ENCODE results near the gene ANKRD22. TPM values are rescaled to one million over a fixed set of nuclear protein-coding genes. Genes with fewer than 3 reads are reported as not detected.

The ANKRD22 gene
- total and polyA plus RNA-seq, 2 of the 8 experiments (the other 6 are each of a cell fraction or from before 2014, with no cell fraction given), result 0.68 TPM; not detected in 1

DNA sequence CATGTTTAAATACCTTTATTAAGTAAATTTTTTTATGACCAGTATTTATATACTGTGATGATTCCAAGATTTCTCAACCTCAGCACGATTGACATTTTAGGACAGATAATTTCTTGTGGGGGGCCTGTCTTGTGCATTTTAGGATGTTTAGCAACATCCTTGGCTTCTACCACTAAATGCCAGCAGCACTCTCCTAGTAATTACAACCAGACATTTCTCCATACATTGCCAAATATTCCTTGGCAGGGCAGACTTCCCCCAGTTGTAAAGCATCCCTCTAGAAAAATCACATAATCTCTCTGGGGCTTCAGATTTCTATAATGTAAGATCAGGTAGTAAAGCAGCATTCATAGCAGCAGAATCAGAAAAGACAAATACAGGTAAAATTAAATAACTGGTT, 56.9 kb downstream of the ANKRD22 start:
- H2BK20ac ChIP-seq (ENCODE audit: low read length), result no peak overlapping the region
- no peaks in the 10 kb centered on the region for H3K27me3 ChIP-seq (replicated peaks in 1 of 4; ENCODE audit: control insufficient read depth in 3 of 4, extremely low read depth in 1 of 4, insufficient read depth in 3 of 4, low read length in 3 of 4)
- no peak overlapping the region for H3K9ac ChIP-seq (replicated peaks in 1 of 4; ENCODE audit: extremely low read depth in 1 of 4, low read depth in 3 of 4, low read length in 3 of 4)
- H3K4me1 ChIP-seq (replicated peaks in 1 of 4; ENCODE audit: control insufficient read depth in 3 of 4, insufficient read depth in 4 of 4, low read length in 3 of 4), result no peaks in the 10 kb centered on the region
- no peak overlapping the region for H4K91ac ChIP-seq (replicated peaks; ENCODE audit: insufficient read length, low read length)
- FAIRE-seq (no peak), DNase-seq (ENCODE audit: low read depth in 1 of 2, low spot score in 2 of 2) (no peak)
- H3K36me3 ChIP-seq (ENCODE audit: control insufficient read depth in 2 of 4, insufficient read depth in 4 of 4, low read length in 3 of 4), result no peaks in the 10 kb centered on the region
- no peak overlapping the region for H3K14ac ChIP-seq (ENCODE audit: insufficient read length)
- no peak overlapping the region for H2AK5ac ChIP-seq (ENCODE audit: low read depth, low read length)
- no peaks in the 10 kb centered on the region for H3K9me3 ChIP-seq (ENCODE audit: insufficient read depth in 2 of 2, low read depth in 1 of 2, low read length in 1 of 2)
- H3K23ac ChIP-seq (ENCODE audit: insufficient read length), result no peak overlapping the region
- WGBS, 2 experiments (ENCODE audit: extremely low coverage in 1 of 2, insufficient coverage in 1 of 2, insufficient read length in 1 of 2, insufficient replicate concordance in 2 of 2, low coverage in 1 of 2, low lambda C conversion rate in 2 of 2, missing lambda C conversion rate in 1 of 2), result 95% methylated on average over 1 of the region's 1 CpG; no CpG with 5 or more reads in 1 of the 2 experiments
- no peak overlapping the region for H2BK5ac ChIP-seq (ENCODE audit: low read depth, low read length)
- H2BK120ac ChIP-seq (replicated peaks; ENCODE audit: low read depth, low read length), result no peak overlapping the region
- H3K23me2 ChIP-seq (ENCODE audit: low read depth, low read length), result no peaks in the 10 kb centered on the region
- no peak overlapping the region for H3K56ac ChIP-seq (replicated peaks; ENCODE audit: insufficient read length, low read depth, low read length)
- H3K4me2 ChIP-seq (ENCODE audit: insufficient read depth in 1 of 2, low read depth in 2 of 2, low read length in 2 of 2), result no peak overlapping the region
- no peak overlapping the region for H3K4ac ChIP-seq (replicated peaks; ENCODE audit: insufficient read length, low read depth, low read length)
- H3K79me2 ChIP-seq (ENCODE audit: control insufficient read depth in 1 of 2, insufficient read depth in 2 of 2, low read length in 2 of 2), result no peaks in the 10 kb centered on the region
- H2AFZ ChIP-seq (ENCODE audit: low read length), result no peak overlapping the region
- no peak overlapping the region for H3K4me3 ChIP-seq (ENCODE audit: extremely low read depth in 1 of 4, insufficient read depth in 2 of 4, low read depth in 3 of 4, low read length in 4 of 4)
- H3K18ac ChIP-seq (ENCODE audit: extremely low read depth, low read length), result no peak overlapping the region
- no peak overlapping the region for H4K8ac ChIP-seq (ENCODE audit: extremely low read depth, insufficient read depth, low read length)
- no peak overlapping the region for H4K5ac ChIP-seq (ENCODE audit: insufficient read length, low read depth, low read length)
- POLR2A ChIA-PET (ENCODE audit: partially characterized antibody), result no interaction called here
- H3K27ac ChIP-seq (ENCODE audit: low read depth, low read length), result no peak overlapping the region
- H3K79me1 ChIP-seq (ENCODE audit: low read depth, low read length), result no peaks in the 10 kb centered on the region
- no peak overlapping the region for H2BK12ac ChIP-seq (ENCODE audit: low read depth, low read length)
- CTCF ChIA-PET (ENCODE audit: partially characterized antibody), result interaction anchor here (1.0 to 1.4 kb wide), 3 partner anchors 15 to 138 kb away, joined by 3 to 5 read pairs (median 3); no protein-coding TSS in a partner anchor
- no peaks in the 10 kb centered on the region for H4K20me1 ChIP-seq (replicated peaks in 1 of 2; ENCODE audit: control insufficient read depth in 1 of 2, insufficient read depth in 2 of 2, low read length in 2 of 2)
- no peak overlapping the region for H2BK15ac ChIP-seq (ENCODE audit: low read length)
- no peak for TF ChIP-seq SUZ12 (IDR thresholded peaks at IDR 0.05; ENCODE audit: low read length)
- no peak for TF ChIP-seq TAF7 (optimal IDR thresholded peaks at IDR 0.05; ENCODE audit: borderline replicate concordance, low read depth, low read length)
- no peak for TF ChIP-seq KDM4A (IDR thresholded peaks at IDR 0.05; ENCODE audit: low read depth, low read length, severe bottlenecking)
- no peak for TF ChIP-seq EGR1 (IDR thresholded peaks at IDR 0.05; ENCODE audit: borderline replicate concordance, low read depth, low read length)
- TF ChIP-seq SP4 (IDR thresholded peaks at IDR 0.05; ENCODE audit: low read length), result no peak
- TF ChIP-seq, protein P1, sequence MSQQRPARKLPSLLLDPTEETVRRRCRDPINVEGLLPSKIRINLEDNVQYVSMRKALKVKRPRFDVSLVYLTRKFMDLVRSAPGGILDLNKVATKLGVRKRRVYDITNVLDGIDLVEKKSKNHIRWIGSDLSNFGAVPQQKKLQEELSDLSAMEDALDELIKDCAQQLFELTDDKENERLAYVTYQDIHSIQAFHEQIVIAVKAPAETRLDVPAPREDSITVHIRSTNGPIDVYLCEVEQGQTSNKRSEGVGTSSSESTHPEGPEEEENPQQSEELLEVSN (IDR thresholded peaks at IDR 0.05), result no peak
- no peak for TF ChIP-seq TEAD4 (IDR thresholded peaks at IDR 0.05; ENCODE audit: low read depth, low read length)
- no peak for TF ChIP-seq CREB1 (IDR thresholded peaks at IDR 0.05)
- no peak for TF ChIP-seq SP2 (IDR thresholded peaks at IDR 0.05; ENCODE audit: low read length)
- no peak for TF ChIP-seq CEBPB (IDR thresholded peaks at IDR 0.05; ENCODE audit: low read depth, low read length)
- no peak for TF ChIP-seq POU5F1 (IDR thresholded peaks at IDR 0.05; ENCODE audit: low read depth, low read length)
- no peak for TF ChIP-seq CTCF (IDR thresholded peaks at IDR 0.05; ENCODE audit: control extremely low read depth in 1 of 3, insufficient read depth in 1 of 3, low read depth in 1 of 3, low read length in 3 of 3)
- TF ChIP-seq ASH2L (IDR thresholded peaks at IDR 0.05; ENCODE audit: low read length), result no peak
